Measurements from ENCODE around the gene SHISA3.

The SHISA3 gene

GRCh38 chr4:42391981-42392380 is 5.3 kb upstream of the SHISA3 start:
- no peak for DNase-seq (ENCODE audit: low spot score)

GRCh38 chr4:42392436-42392835 is 4.9 kb upstream of the SHISA3 start:
- no peak for DNase-seq (ENCODE audit: low spot score)

GRCh38 chr4:42395595-42395994 is 1.7 kb upstream of the SHISA3 start:
- no peak for DNase-seq (ENCODE audit: low spot score)

- no peak for DNase-seq (ENCODE audit: low spot score)
These were observed 932 bp upstream of the SHISA3 start for GRCh38 chr4:42396361-42396751.

GRCh38 chr4:42397635-42398170 is 415 bp downstream of the SHISA3 start:
- DNase-seq (ENCODE audit: low spot score): no peak

GRCh38 chr4:42398171-42398870 is 1.0 kb downstream of the SHISA3 start:
- no peak for DNase-seq (ENCODE audit: low spot score)

GRCh38 chr4:42398871-42399331 is 1.6 kb downstream of the SHISA3 start:
- DNase-seq (ENCODE audit: low spot score): no peak

GRCh38 chr4:42399393-42399792 is 2.1 kb downstream of the SHISA3 start:
- DNase-seq (ENCODE audit: low spot score): no peak

GRCh38 chr4:42401171-42401570 is 3.9 kb downstream of the SHISA3 start:
- no peak for DNase-seq (ENCODE audit: low spot score)

GRCh38 chr4:42404001-42404400 is 6.7 kb downstream of the SHISA3 start:
- no peak for DNase-seq (ENCODE audit: low spot score)

GRCh38 chr4:42410446-42410845 is 13.2 kb downstream of the SHISA3 start:
- no peak for DNase-seq (ENCODE audit: low spot score)

GRCh38 chr4:42411803-42412202 is 14.5 kb downstream of the SHISA3 start:
- DNase-seq (ENCODE audit: low spot score): no peak

GRCh38 chr4:42412251-42412650 is 15.0 kb downstream of the SHISA3 start:
- no peak for DNase-seq (ENCODE audit: low spot score)

GRCh38 chr4:42415281-42415680 is 18.0 kb downstream of the SHISA3 start:
- DNase-seq (ENCODE audit: low spot score): no peak

GRCh38 chr4:42416017-42416416 is 18.7 kb downstream of the SHISA3 start:
- DNase-seq (ENCODE audit: low spot score): no peak

- DNase-seq (ENCODE audit: low spot score): no peak
These were observed 20.3 kb downstream of the SHISA3 start for GRCh38 chr4:42417550-42417949.

GRCh38 chr4:42420140-42420539 is 22.9 kb downstream of the SHISA3 start:
- DNase-seq (ENCODE audit: low spot score): no peak

GRCh38 chr4:42425146-42426065 is 28.1 kb downstream of the SHISA3 start:
- no peak for DNase-seq (ENCODE audit: low spot score)

GRCh38 chr4:42428036-42428435 is 30.7 kb downstream of the SHISA3 start:
- no peak for DNase-seq (ENCODE audit: low spot score)

GRCh38 chr4:42436928-42437565 is 39.8 kb downstream of the SHISA3 start:
- DNase-seq (ENCODE audit: low spot score): no peak

- DNase-seq (ENCODE audit: low spot score): no peak
These were observed 42.8 kb downstream of the SHISA3 start for GRCh38 chr4:42440083-42440482.

GRCh38 chr4:42442601-42443000 is 45.3 kb downstream of the SHISA3 start:
- no peak for DNase-seq (ENCODE audit: low spot score)
